Activated naive CD4-positive, alpha-beta T cell treated with anti-CD3 and anti-CD28 coated beads, Interleukin-2, amount 10 ng/mL, durations not matched to agents 7 days and 5 days (primary cell): ENCODE data around the gene SPRN.
"Not testable (repeated sequence)": the region's sequence is repeated elsewhere in the genome, so short reads cannot be mapped to it uniquely, and the experiment has no call there.

ENCODE experiments used
- CTCF ChIA-PET: fragments of 350-600 bp; sonication (Branson Sonifier 250); formaldehyde crosslinking; loops from one replicate; lab custom pipeline; 2021; ENCODE audit warnings: antibody characterized with exemption; lab: Charles Lee
- DNase-seq: peaks from one replicate; pipeline ENCODE4 v3.0.0-alpha.2; 2020
- H3K27ac Mint-ChIP-seq: one replicate; pipeline ENCODE4 v1.8.0; 2021; ENCODE audit warnings: mild to moderate bottlenecking, moderate library complexity, mixed read lengths
- H3K27me3 Mint-ChIP-seq: one replicate; pipeline ENCODE4 v1.8.0; 2021; ENCODE audit warnings: mild to moderate bottlenecking, mixed read lengths
- H3K36me3 Mint-ChIP-seq: one replicate; pipeline ENCODE4 v1.8.0; 2021; ENCODE audit warnings: mixed read lengths
- H3K4me1 Mint-ChIP-seq: one replicate; pipeline ENCODE4 v1.8.0; 2021; ENCODE audit warnings: mixed read lengths
- H3K4me3 Mint-ChIP-seq: one replicate; pipeline ENCODE4 v1.8.0; 2021; ENCODE audit warnings: mild to moderate bottlenecking, moderate library complexity, mixed read lengths
- H3K9me3 Mint-ChIP-seq: one replicate; pipeline ENCODE4 v1.8.0; 2021; ENCODE audit warnings: mixed read lengths

Gene SPRN, protein sequence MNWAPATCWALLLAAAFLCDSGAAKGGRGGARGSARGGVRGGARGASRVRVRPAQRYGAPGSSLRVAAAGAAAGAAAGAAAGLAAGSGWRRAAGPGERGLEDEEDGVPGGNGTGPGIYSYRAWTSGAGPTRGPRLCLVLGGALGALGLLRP

DNA sequence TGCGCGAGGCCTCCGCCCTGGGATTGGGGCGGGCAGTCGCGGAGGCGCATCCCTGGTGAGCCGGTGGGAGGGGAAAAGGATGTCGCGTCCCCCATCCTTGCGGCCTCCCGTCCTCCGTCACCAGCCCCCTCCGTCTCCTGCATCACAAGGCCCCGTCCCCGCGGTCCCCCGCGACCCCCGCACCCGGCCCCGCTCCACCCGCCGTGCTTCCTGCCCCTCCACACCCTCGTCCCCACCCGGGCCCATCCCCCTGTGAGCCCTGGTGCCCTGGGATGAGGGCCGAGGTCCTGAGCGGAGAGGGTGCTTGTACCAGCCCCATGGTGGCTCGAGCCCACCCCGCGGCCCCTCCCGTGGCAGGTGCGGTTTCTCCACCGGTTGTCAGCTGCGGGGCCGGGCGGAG lies at the start of gene SPRN:
TSS of gene SPRN (minus strand) at position 25 of the 400 bp plus-strand sequence. CDS start 944 bp downstream, outside the sequence.
- H3K4me3 Mint-ChIP-seq, H3K9me3 Mint-ChIP-seq, DNase-seq, H3K4me1 Mint-ChIP-seq, CTCF ChIA-PET, H3K36me3 Mint-ChIP-seq, H3K27ac Mint-ChIP-seq: not testable (repeated sequence)
- H3K27me3 Mint-ChIP-seq, result peaks cover 36% of the 10 kb centered on the region

GRCh38 chr10:133474027-133474426 lies 49.6 kb upstream of the SPRN start:
- CTCF ChIA-PET, result no interaction called here
- Mint-ChIP-seq H3K9me3 (no peaks in the 10 kb centered on the region), H3K4me3 (no peak overlapping the region), H3K27me3 (peaks cover 7% of the 10 kb centered on the region), H3K4me1 (peaks cover 27% of the 10 kb centered on the region), H3K27ac (no peak overlapping the region), H3K36me3 (no peaks in the 10 kb centered on the region)
- DNase-seq, result no peak

GRCh38 chr10:133473270-133473669 lies 48.8 kb upstream of the SPRN start:
- CTCF ChIA-PET, result no interaction called here
- Mint-ChIP-seq H3K27me3 (peaks cover 7% of the 10 kb centered on the region), H3K27ac (no peak overlapping the region)

GRCh38 chr10:133471300-133472109 lies 47.1 kb upstream of the SPRN start:
- H3K4me3 Mint-ChIP-seq, result no peak overlapping the region
- peaks cover 10% of the 10 kb centered on the region for H3K27me3 Mint-ChIP-seq
- no peak for DNase-seq
- CTCF ChIA-PET, result no interaction called here
- H3K9me3 Mint-ChIP-seq, result no peaks in the 10 kb centered on the region
- H3K4me1 Mint-ChIP-seq, result peaks cover 25% of the 10 kb centered on the region
- no peak overlapping the region for H3K27ac Mint-ChIP-seq
- no peaks in the 10 kb centered on the region for H3K36me3 Mint-ChIP-seq

More at GRCh38 chr10:133473270-133473669, 48.8 kb upstream of the SPRN start:
- H3K4me3 Mint-ChIP-seq, result no peak overlapping the region
- DNase-seq, result no peak
- no peaks in the 10 kb centered on the region for H3K9me3 Mint-ChIP-seq
- no peaks in the 10 kb centered on the region for H3K36me3 Mint-ChIP-seq
- H3K4me1 Mint-ChIP-seq, result peaks cover 27% of the 10 kb centered on the region

DNA sequence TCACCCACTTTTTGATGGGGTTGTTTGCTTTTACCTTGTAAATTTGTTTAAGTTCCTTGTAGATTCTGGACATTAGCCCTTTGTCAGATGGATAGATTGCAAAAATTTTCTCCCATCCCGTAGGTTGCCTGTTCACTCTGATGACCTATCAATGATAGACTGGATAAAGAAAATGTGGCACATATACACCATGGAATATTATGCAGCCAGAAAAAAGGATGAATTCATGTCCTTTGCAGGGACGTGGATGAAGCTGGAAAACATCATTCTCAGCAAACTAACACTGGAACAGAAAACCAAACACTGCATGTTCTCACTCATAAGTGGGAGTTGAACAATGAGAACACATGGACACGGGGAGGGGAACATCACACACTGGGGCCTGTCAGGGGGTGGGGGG lies 44.8 kb upstream of the SPRN start:
- H3K4me1 Mint-ChIP-seq, H3K36me3 Mint-ChIP-seq, DNase-seq, H3K4me3 Mint-ChIP-seq, H3K27ac Mint-ChIP-seq, CTCF ChIA-PET, H3K9me3 Mint-ChIP-seq: not testable (repeated sequence)
- H3K27me3 Mint-ChIP-seq, result peaks cover 22% of the 10 kb centered on the region

- no peaks in the 10 kb centered on the region for H3K9me3 Mint-ChIP-seq
- H3K36me3 Mint-ChIP-seq, result no peaks in the 10 kb centered on the region
- DNase-seq, result no peak
- H3K4me1 Mint-ChIP-seq, result no peaks in the 10 kb centered on the region
- CTCF ChIA-PET, result no interaction called here
- no peak overlapping the region for H3K27ac Mint-ChIP-seq
- no peak overlapping the region for H3K4me3 Mint-ChIP-seq
- peaks cover 19% of the 10 kb centered on the region for H3K27me3 Mint-ChIP-seq
These were observed 43.0 kb upstream of the SPRN start for GRCh38 chr10:133467286-133467911.

DNA sequence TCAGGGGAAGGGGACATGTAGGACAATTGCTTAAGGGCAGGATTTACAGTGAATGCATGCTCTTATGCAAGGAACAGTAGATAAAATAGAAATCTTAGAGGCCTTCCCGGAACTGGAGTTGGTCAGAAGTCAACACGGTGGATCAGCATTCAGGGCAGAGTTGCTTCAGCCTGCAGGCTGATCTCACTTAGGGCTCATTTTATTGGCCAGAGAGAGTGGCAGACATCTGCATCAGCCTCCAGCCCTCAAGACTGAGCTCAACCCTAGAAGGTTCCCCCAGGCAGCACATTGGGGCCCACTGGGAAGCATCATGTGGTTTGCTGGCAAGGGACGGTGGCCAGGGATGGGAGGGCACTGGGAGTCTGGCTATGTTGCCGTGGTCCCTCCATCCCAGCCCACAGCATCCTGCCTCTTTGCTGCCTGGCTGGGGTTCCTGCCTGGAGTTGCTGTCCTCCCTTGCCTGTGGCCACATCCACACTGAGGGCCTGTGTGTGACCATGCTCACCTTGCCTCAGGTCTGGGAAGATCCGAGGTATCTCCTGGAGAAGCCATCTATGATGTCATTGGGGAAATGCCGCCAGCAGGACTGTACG lies 42.4 kb upstream of the SPRN start:
- Mint-ChIP-seq H3K27ac (no peak overlapping the region), H3K36me3 (no peaks in the 10 kb centered on the region), H3K4me1 (no peaks in the 10 kb centered on the region), H3K4me3 (no peak overlapping the region), H3K27me3 (peaks cover 19% of the 10 kb centered on the region), H3K9me3 (no peaks in the 10 kb centered on the region)
- CTCF ChIA-PET, result no interaction called here
- no peak for DNase-seq

DNA sequence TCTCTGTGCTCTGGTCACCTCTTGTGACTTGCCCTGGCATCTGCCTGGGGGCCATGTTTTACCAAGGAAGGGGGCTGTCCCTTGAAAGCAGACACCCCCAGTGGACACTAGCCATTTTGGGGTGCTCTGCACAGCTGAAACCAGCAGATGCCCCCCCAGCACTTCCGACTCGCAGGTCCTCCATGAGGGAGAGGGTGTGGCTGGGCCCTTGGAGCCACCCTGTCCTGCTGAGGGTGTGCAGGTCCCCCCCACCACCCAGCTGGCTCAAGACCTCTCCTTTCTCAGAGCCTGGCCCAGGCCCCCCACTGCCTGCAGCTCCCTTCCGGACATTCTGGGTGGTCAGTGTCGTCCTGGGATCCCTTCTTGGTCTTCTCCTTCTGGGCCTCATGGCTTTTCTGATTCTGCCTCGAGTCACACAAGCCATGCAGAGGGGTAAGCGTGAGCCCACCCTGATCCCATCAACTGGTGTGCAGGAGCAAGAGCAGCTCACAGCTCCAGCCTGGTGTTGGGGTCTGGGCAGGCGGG lies 41.6 kb upstream of the SPRN start:
- no peak overlapping the region for H3K27ac Mint-ChIP-seq
- no peak overlapping the region for H3K4me3 Mint-ChIP-seq
- H3K4me1 Mint-ChIP-seq, result no peaks in the 10 kb centered on the region
- DNase-seq, result no peak
- H3K36me3 Mint-ChIP-seq, result no peaks in the 10 kb centered on the region
- peaks cover 19% of the 10 kb centered on the region for H3K27me3 Mint-ChIP-seq
- CTCF ChIA-PET, result no interaction called here
- no peaks in the 10 kb centered on the region for H3K9me3 Mint-ChIP-seq

DNA sequence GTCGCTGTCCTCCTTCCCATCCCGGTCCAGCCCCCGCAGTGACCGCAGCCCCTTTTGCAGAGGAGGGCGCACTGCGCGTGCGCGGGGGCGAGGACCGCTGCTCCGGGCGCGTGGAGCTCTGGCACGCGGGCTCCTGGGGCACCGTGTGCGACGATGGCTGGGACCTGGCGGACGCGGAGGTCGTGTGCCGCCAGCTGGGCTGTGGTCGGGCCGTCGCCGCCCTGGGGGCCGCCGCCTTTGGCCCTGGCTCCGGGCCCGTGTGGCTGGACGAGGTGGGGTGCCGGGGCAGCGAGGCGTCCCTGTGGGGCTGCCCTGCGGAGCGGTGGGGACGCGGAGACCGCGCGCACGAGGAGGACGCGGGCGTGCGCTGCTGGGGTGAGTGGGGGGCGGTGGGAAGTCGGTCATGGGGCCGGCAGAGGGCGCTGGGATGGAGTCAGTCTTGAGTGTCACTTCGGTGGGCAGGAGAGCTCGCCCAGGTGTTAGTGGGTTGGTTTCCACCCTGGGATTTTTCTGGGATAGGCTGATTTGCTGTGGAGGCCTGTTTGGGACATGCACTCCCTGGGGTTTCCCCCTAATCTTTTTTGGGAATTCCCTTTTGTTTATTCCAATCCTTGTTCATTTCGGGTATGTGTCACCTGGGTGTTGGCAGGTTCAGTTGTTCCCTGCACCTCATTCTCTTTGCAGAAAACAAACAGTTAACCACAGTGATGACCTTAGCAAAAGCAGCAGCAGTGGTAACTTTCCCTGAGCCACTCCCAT lies 40.9 kb upstream of the SPRN start:
- Mint-ChIP-seq H3K4me1 (no peaks in the 10 kb centered on the region), H3K9me3 (no peaks in the 10 kb centered on the region), H3K4me3 (no peak overlapping the region), H3K36me3 (no peaks in the 10 kb centered on the region), H3K27ac (no peak overlapping the region), H3K27me3 (peaks cover 19% of the 10 kb centered on the region)
- DNase-seq, result no peak
- CTCF ChIA-PET, result no interaction called here

DNA sequence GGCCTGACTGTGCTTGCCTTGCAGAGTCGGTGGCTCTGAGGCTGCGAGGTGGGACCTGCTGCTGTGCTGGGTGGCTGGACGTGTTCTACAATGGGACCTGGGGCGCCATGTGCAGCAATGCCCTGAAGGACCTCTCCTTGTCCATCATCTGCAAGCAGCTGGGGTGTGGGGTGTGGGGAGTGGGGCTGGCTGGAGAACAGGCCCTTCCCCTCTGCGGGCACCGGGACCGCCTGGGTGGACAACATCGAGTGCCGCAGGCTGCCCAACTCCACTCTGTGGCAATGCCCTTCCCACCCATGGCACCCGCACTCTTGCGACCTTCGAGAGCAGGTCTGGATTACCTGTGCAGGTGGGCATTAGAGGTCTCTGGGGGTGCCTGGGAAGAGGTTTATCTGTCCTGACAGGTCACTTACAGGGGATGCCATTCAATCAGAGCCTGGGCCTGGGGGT lies 40.2 kb upstream of the SPRN start:
- H3K27me3 Mint-ChIP-seq, result peaks cover 19% of the 10 kb centered on the region
- H3K4me1 Mint-ChIP-seq, result no peaks in the 10 kb centered on the region
- H3K36me3 Mint-ChIP-seq, result no peaks in the 10 kb centered on the region
- CTCF ChIA-PET, result interaction anchor here (1.0 kb wide), 1 partner anchor 26 kb away, joined by 4 read pairs; no protein-coding TSS in a partner anchor
- no peak overlapping the region for H3K27ac Mint-ChIP-seq
- H3K9me3 Mint-ChIP-seq, result no peaks in the 10 kb centered on the region
- no peak for DNase-seq
- H3K4me3 Mint-ChIP-seq, result no peak overlapping the region

- H3K9me3 Mint-ChIP-seq, result no peaks in the 10 kb centered on the region
- H3K4me3 Mint-ChIP-seq, result no peak overlapping the region
- H3K36me3 Mint-ChIP-seq, result no peaks in the 10 kb centered on the region
- CTCF ChIA-PET, result interaction anchor here (1.1 kb wide), 1 partner anchor 12 kb away, joined by 3 read pairs; no protein-coding TSS in a partner anchor
- no peaks in the 10 kb centered on the region for H3K4me1 Mint-ChIP-seq
- no peak overlapping the region for H3K27ac Mint-ChIP-seq
- peaks cover 19% of the 10 kb centered on the region for H3K27me3 Mint-ChIP-seq
- no peak for DNase-seq
These were observed 38.3 kb upstream of the SPRN start for GRCh38 chr10:133462512-133463305.

GRCh38 chr10:133461841-133462240 lies 37.4 kb upstream of the SPRN start:
- DNase-seq, result peak; percentile 17
- H3K36me3 Mint-ChIP-seq, result no peaks in the 10 kb centered on the region
- H3K9me3 Mint-ChIP-seq, result no peaks in the 10 kb centered on the region
- H3K4me1 Mint-ChIP-seq, result no peaks in the 10 kb centered on the region
- no peak overlapping the region for H3K27ac Mint-ChIP-seq
- no peak overlapping the region for H3K4me3 Mint-ChIP-seq
- H3K27me3 Mint-ChIP-seq, result peaks cover 12% of the 10 kb centered on the region
- CTCF ChIA-PET, result no interaction called here

- Mint-ChIP-seq H3K27me3 (peaks cover 10% of the 10 kb centered on the region), H3K4me1 (no peaks in the 10 kb centered on the region), H3K36me3 (no peaks in the 10 kb centered on the region), H3K27ac (no peak overlapping the region), H3K4me3 (no peak overlapping the region), H3K9me3 (no peaks in the 10 kb centered on the region)
- no peak for DNase-seq
- CTCF ChIA-PET, result no interaction called here
These were observed 36.6 kb upstream of the SPRN start for GRCh38 chr10:133461027-133461426.
